WTC11 (cell line): ENCODE measurements around the gene ZCCHC9. TPM values are rescaled to one million over a fixed set of nuclear protein-coding genes. Genes with fewer than 3 reads are reported as not detected.

ENCODE experiments used
- ATF1 ChIP-seq: sonication (generic); formaldehyde crosslinking; IDR thresholded peaks from 2 replicates; pipeline ENCODE4 v1.8.1; 2023; ENCODE audit warnings: mild to moderate bottlenecking, moderate library complexity, missing genetic modification reagents
- CREB1 ChIP-seq: sonication (generic); formaldehyde crosslinking; IDR thresholded peaks from 2 replicates; pipeline ENCODE4 v1.8.0; 2023; ENCODE audit warnings: mild to moderate bottlenecking, missing genetic modification reagents
- E2F5 ChIP-seq: sonication (generic); formaldehyde crosslinking; IDR thresholded peaks from 2 replicates; pipeline ENCODE4 v1.8.1; 2022; ENCODE audit warnings: mild to moderate bottlenecking, moderate library complexity, missing genetic modification reagents
- FOXJ3 ChIP-seq: sonication (generic); formaldehyde crosslinking; IDR thresholded peaks from 2 replicates; pipeline ENCODE4 v1.9.0; 2021; ENCODE audit warnings: missing genetic modification reagents, mild to moderate bottlenecking, borderline replicate concordance
- FOXK1 ChIP-seq: sonication (generic); formaldehyde crosslinking; IDR thresholded peaks from 2 replicates; pipeline ENCODE4 v1.8.0; 2022; ENCODE audit warnings: mild to moderate bottlenecking, moderate library complexity, missing genetic modification reagents
- FOXP1 ChIP-seq: sonication (generic); formaldehyde crosslinking; IDR thresholded peaks from 2 replicates; pipeline ENCODE4 v1.8.0; 2022; ENCODE audit warnings: missing genetic modification reagents, mild to moderate bottlenecking, moderate library complexity, borderline replicate concordance
- HMGA2 ChIP-seq: fragments of 250-450 bp; sonication (Bioruptor Pico); IDR thresholded peaks from 2 replicates; pipeline ENCODE4 v1.4.0; 2021; ENCODE audit warnings: mild to moderate bottlenecking, moderate library complexity
- HMGXB4 ChIP-seq: sonication (generic); formaldehyde crosslinking; IDR thresholded peaks from 2 replicates; pipeline ENCODE4 v1.8.1; 2023; ENCODE audit warnings: mild to moderate bottlenecking, moderate library complexity, missing genetic modification reagents
- JAZF1 ChIP-seq: fragments of 250-450 bp; sonication (Bioruptor Pico); IDR thresholded peaks from 2 replicates; pipeline ENCODE4 v1.9.0; 2021; ENCODE audit warnings: moderate library complexity, mild to moderate bottlenecking, inconsistent platforms
- JUN ChIP-seq: sonication (generic); formaldehyde crosslinking; IDR thresholded peaks from 2 replicates; pipeline ENCODE4 v1.8.0; 2023; ENCODE audit warnings: mild to moderate bottlenecking, missing genetic modification reagents
- MYBL2 ChIP-seq: sonication (generic); formaldehyde crosslinking; IDR thresholded peaks from 2 replicates; pipeline ENCODE4 v1.8.1; 2023; ENCODE audit warnings: mild to moderate bottlenecking, moderate library complexity, missing genetic modification reagents
- NFATC4 ChIP-seq: fragments of 250-450 bp; sonication (Bioruptor Pico); IDR thresholded peaks from 2 replicates; pipeline ENCODE4 v1.9.0; 2021; ENCODE audit warnings: mild to moderate bottlenecking
- NR1H2 ChIP-seq: sonication (generic); formaldehyde crosslinking; IDR thresholded peaks from 2 replicates; pipeline ENCODE4 v1.9.0; 2021; ENCODE audit warnings: mild to moderate bottlenecking, moderate library complexity, missing genetic modification reagents
- NR2C2 ChIP-seq: sonication (generic); formaldehyde crosslinking; IDR thresholded peaks from 2 replicates; pipeline ENCODE4 v1.8.0; 2022; ENCODE audit warnings: mild to moderate bottlenecking, missing genetic modification reagents
- SMAD3 ChIP-seq: sonication (generic); formaldehyde crosslinking; IDR thresholded peaks from 2 replicates; pipeline ENCODE4 v1.8.0; 2022; ENCODE audit warnings: missing genetic modification reagents, mild to moderate bottlenecking, borderline replicate concordance
- SOX15 ChIP-seq: fragments of 250-450 bp; sonication (Bioruptor Pico); IDR thresholded peaks from 2 replicates; pipeline ENCODE4 v1.9.0; 2021; ENCODE audit warnings: mild to moderate bottlenecking
- USF1 ChIP-seq: sonication (generic); formaldehyde crosslinking; IDR thresholded peaks from 2 replicates; pipeline ENCODE4 v1.8.0; 2022; ENCODE audit warnings: mild to moderate bottlenecking, missing genetic modification reagents
- USF2 ChIP-seq: sonication (generic); formaldehyde crosslinking; IDR thresholded peaks from 2 replicates; pipeline ENCODE4 v1.8.1; 2023; ENCODE audit warnings: mild to moderate bottlenecking, missing genetic modification reagents, moderate library complexity
- ZNF232 ChIP-seq: sonication (generic); formaldehyde crosslinking; IDR thresholded peaks from 2 replicates; pipeline ENCODE4 v1.8.0; 2022; ENCODE audit warnings: mild to moderate bottlenecking, missing genetic modification reagents
- ZNF317 ChIP-seq: sonication (generic); formaldehyde crosslinking; IDR thresholded peaks from 2 replicates; pipeline ENCODE4 v1.8.1; 2023; ENCODE audit warnings: low read depth, mild to moderate bottlenecking, moderate library complexity, missing genetic modification reagents, borderline replicate concordance
- ZNF425 ChIP-seq: fragments of 250-450 bp; sonication (Bioruptor Pico); conservative IDR thresholded peaks from 2 replicates; pipeline ENCODE4 v1.9.0; 2021; ENCODE audit warnings: mild to moderate bottlenecking
- ZNF512 ChIP-seq: sonication (generic); formaldehyde crosslinking; IDR thresholded peaks from 2 replicates; pipeline ENCODE4 v1.8.1; 2022; ENCODE audit warnings: missing genetic modification reagents, borderline replicate concordance
- ZSCAN18 ChIP-seq: fragments of 250-450 bp; sonication (Bioruptor Pico); IDR thresholded peaks from 2 replicates; pipeline ENCODE4 v2.1.2; 2022; ENCODE audit warnings: mild to moderate bottlenecking, moderate library complexity
- total RNA-seq: library from RNA; stranded (reverse); gene quantifications from 3 replicates; pipeline ENCODE4 v1.2.3, GENCODE V29; 2021
- TF ChIP-seq, protein P1 (sequence below): sonication (generic); formaldehyde crosslinking; IDR thresholded peaks from 2 replicates; pipeline ENCODE4 v1.8.0; 2022; ENCODE audit warnings: mild to moderate bottlenecking, missing genetic modification reagents
- TF ChIP-seq, protein P2 (sequence below): sonication (generic); formaldehyde crosslinking; IDR thresholded peaks from 2 replicates; pipeline ENCODE4 v1.8.0; 2022; ENCODE audit warnings: mild to moderate bottlenecking, missing genetic modification reagents
- TF ChIP-seq, protein P3 (sequence below): fragments of 250-450 bp; sonication (Bioruptor Pico); IDR thresholded peaks from 2 replicates; pipeline ENCODE4 v1.9.0; 2021; ENCODE audit warnings: moderate library complexity, mild to moderate bottlenecking, inconsistent platforms, borderline replicate concordance

The ZCCHC9 gene
- total RNA-seq, 1 experiment from 2014 or later, result 30.8 TPM

GRCh38 chr5:81301271-81302015 is at the start of gene ZCCHC9 (continued):
- no peak for TF ChIP-seq ZNF425 (CRISPR knock-in tag)
- 0 out of 2 replicates have a peak, but pooled peaks have one; percentile 43 for TF ChIP-seq E2F5 (CRISPR knock-in tag)
- TF ChIP-seq ZNF232 (CRISPR knock-in tag), result 0 out of 2 replicates have a peak, but pooled peaks have one; percentile 64
- no peak for TF ChIP-seq USF2 (CRISPR knock-in tag)
- TF ChIP-seq SOX15, result no peak
- TF ChIP-seq ATF1 (CRISPR knock-in tag), result no peak
- TF ChIP-seq JUN (CRISPR knock-in tag), result 0 out of 2 replicates have a peak, but pooled peaks have one; percentile 20
- TF ChIP-seq FOXJ3 (CRISPR knock-in tag), result no peak
- TF ChIP-seq SMAD3 (CRISPR knock-in tag), result no peak
- peak; percentile 67; the same call in 1 of the 2 replicates for TF ChIP-seq FOXP1 (CRISPR knock-in tag)
- no peak for TF ChIP-seq ZSCAN18
- TF ChIP-seq FOXK1 (CRISPR knock-in tag), result peak; percentile 98
- no peak for TF ChIP-seq HMGA2 (CRISPR knock-in tag)
- peak; percentile 63; the same call in 1 of the 2 replicates for TF ChIP-seq USF1 (CRISPR knock-in tag)
- TF ChIP-seq ZNF317 (CRISPR knock-in tag), result no peak
- TF ChIP-seq NFATC4 (CRISPR knock-in tag), result no peak
- TF ChIP-seq MYBL2 (CRISPR knock-in tag), result no peak
- no peak for TF ChIP-seq NR2C2 (CRISPR knock-in tag)
- TF ChIP-seq, protein P1, sequence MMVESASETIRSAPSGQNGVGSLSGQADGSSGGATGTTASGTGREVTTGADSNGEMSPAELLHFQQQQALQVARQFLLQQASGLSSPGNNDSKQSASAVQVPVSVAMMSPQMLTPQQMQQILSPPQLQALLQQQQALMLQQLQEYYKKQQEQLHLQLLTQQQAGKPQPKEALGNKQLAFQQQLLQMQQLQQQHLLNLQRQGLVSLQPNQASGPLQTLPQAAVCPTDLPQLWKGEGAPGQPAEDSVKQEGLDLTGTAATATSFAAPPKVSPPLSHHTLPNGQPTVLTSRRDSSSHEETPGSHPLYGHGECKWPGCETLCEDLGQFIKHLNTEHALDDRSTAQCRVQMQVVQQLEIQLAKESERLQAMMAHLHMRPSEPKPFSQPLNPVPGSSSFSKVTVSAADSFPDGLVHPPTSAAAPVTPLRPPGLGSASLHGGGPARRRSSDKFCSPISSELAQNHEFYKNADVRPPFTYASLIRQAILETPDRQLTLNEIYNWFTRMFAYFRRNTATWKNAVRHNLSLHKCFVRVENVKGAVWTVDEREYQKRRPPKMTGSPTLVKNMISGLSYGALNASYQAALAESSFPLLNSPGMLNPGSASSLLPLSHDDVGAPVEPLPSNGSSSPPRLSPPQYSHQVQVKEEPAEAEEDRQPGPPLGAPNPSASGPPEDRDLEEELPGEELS, result peak; percentile 73
- peak; percentile 80; the same call in 1 of the 2 replicates for TF ChIP-seq HMGXB4 (CRISPR knock-in tag)
- no peak for TF ChIP-seq NR1H2 (CRISPR knock-in tag)
- TF ChIP-seq, protein P2, sequence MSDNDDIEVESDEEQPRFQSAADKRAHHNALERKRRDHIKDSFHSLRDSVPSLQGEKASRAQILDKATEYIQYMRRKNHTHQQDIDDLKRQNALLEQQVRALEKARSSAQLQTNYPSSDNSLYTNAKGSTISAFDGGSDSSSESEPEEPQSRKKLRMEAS (CRISPR knock-in tag), result peak; percentile 93
- TF ChIP-seq ZNF512, result no peak
- TF ChIP-seq CREB1 (CRISPR knock-in tag), result peak; percentile 86
- TF ChIP-seq JAZF1 (CRISPR knock-in tag), result no peak
- TF ChIP-seq, protein P3, sequence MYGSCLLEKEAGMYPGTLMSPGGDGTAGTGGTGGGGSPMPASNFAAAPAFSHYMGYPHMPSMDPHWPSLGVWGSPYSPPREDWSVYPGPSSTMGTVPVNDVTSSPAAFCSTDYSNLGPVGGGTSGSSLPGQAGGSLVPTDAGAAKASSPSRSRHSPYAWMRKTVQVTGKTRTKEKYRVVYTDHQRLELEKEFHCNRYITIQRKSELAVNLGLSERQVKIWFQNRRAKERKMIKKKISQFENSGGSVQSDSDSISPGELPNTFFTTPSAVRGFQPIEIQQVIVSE, result no peak
